Breast epithelium (tissue), 4 donors: ENCODE data around the gene NR2C2. TPM values are rescaled to one million over a fixed set of nuclear protein-coding genes. Genes with fewer than 3 reads are reported as not detected.

ENCODE experiments used
- DNase-seq, 2 donors: peaks; one replicate each; pipeline ENCODE4 v3.0.0-alpha.2; 2019; ENCODE audit warnings: low spot score in 2 of 2
- H3K27ac ChIP-seq, 2 donors: fragments of 200-600 bp; sonication (generic) in 1 of 2; one replicate each; pipeline ENCODE4 v1.5.1; 2016 to 2019; ENCODE audit warnings: mild to moderate bottlenecking in 1 of 2
- H3K27me3 ChIP-seq, 2 donors: fragments of 200-600 bp; sonication (generic) in 1 of 2; one replicate each; pipeline versions ENCODE4 v1.5.1 to v1.6.0; 2017 to 2019; ENCODE audit warnings: control low read depth in 1 of 2, mild to moderate bottlenecking in 1 of 2
- H3K36me3 ChIP-seq: fragments of 200-600 bp; one replicate; pipeline ENCODE4 v1.5.1; 2019
- H3K4me1 ChIP-seq, 2 donors: fragments of 200-600 bp; sonication (generic); one replicate each; pipeline ENCODE4 v1.5.1; 2016 to 2019; ENCODE audit warnings: control low read depth in 1 of 2
- H3K4me3 ChIP-seq, 3 donors: fragments of 200-600 bp; sonication (generic); 1 replicate in 2 of 3; 2 replicates in 1 of 3; pipeline ENCODE4 v1.5.1; 2016 to 2019; ENCODE audit warnings: mild to moderate bottlenecking in 3 of 3, moderate library complexity in 2 of 3
- H3K9me3 ChIP-seq, 2 donors: fragments of 200-600 bp; sonication (generic) in 1 of 2; one replicate each; pipeline ENCODE4 v1.5.1; 2016 to 2019; ENCODE audit warnings: control low read depth in 1 of 2
- POLR2A ChIP-seq: fragments of 450-650 bp; IDR thresholded peaks from one replicate; pipeline ENCODE4 v1.6.1; 2016; ENCODE audit warnings: antibody characterized with exemption, mild to moderate bottlenecking, moderate library complexity
- POLR2AphosphoS5 ChIP-seq, 3 donors: sonication (generic); formaldehyde crosslinking; IDR thresholded peaks; one replicate each; pipeline ENCODE4 v1.6.1; 2017; ENCODE audit warnings: antibody characterized with exemption in 3 of 3
- intact Hi-C: fragments of 100-400 bp; cut with DNase I; formaldehyde crosslinking; loops from one replicate; pipeline ENCODE4 v1.15.1; 2023; ENCODE audit warnings: low total_unique reads
- total RNA-seq, 3 donors: library from RNA; depleted of rRNA; stranded (reverse); fragments of >200 nt; gene quantifications; one replicate each; pipeline ENCODE4 v1.1.0, GENCODE V29; 2016
- TF ChIP-seq, protein P1 (sequence below), 3 donors: fragments of 450-650 bp; IDR thresholded peaks; one replicate each; pipeline ENCODE4 v1.5.1; 2016 to 2017; ENCODE audit warnings: antibody characterized with exemption in 3 of 3, mild to moderate bottlenecking in 3 of 3, moderate library complexity in 3 of 3

NR2C2 gene
- total RNA-seq, 3 donors from 2014 or later: 41.9 to 71.0 (median 52.8) TPM

DNA sequence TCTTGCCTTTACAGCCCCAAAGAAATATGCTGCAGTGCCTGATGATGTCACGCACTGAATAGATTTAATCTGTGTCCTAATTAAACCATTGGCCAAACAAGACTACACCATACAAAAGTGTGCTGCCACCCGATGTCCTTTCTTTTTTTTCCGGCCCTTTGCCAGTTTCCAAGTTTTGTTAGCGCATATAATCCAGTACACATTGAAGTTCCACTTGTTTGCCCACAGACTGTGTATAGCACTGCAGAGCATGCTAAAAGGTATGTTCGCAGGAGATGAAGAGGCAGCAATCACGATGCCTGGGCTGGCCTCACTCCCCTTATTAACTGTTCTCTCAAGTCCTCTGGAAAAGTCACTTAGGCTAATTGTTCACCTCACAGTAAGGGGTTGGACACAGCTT is 90.9 kb downstream of the NR2C2 start:
- H3K27ac ChIP-seq: no peak overlapping the region

GRCh38 chr3:15040844-15041243 is 93.5 kb downstream of the NR2C2 start:
- intact Hi-C loops: no loop called here
- Histone ChIP-seq H3K27me3 (no peaks in the 10 kb centered on the region), H3K36me3 (peaks cover 4% of the 10 kb centered on the region), H3K4me1 (no peaks in the 10 kb centered on the region), H3K9me3 (no peaks in the 10 kb centered on the region), H3K27ac (no peak overlapping the region), H3K4me3 (no peak overlapping the region)
- no peak for DNase-seq
- TF ChIP-seq POLR2A (no peak), POLR2AphosphoS5 (IDR thresholded peaks at IDR 0.05) (no peak)
- TF ChIP-seq, protein P1, sequence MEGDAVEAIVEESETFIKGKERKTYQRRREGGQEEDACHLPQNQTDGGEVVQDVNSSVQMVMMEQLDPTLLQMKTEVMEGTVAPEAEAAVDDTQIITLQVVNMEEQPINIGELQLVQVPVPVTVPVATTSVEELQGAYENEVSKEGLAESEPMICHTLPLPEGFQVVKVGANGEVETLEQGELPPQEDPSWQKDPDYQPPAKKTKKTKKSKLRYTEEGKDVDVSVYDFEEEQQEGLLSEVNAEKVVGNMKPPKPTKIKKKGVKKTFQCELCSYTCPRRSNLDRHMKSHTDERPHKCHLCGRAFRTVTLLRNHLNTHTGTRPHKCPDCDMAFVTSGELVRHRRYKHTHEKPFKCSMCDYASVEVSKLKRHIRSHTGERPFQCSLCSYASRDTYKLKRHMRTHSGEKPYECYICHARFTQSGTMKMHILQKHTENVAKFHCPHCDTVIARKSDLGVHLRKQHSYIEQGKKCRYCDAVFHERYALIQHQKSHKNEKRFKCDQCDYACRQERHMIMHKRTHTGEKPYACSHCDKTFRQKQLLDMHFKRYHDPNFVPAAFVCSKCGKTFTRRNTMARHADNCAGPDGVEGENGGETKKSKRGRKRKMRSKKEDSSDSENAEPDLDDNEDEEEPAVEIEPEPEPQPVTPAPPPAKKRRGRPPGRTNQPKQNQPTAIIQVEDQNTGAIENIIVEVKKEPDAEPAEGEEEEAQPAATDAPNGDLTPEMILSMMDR (IDR thresholded peaks at IDR 0.05): no peak

More for the DNA sequence above, 90.9 kb downstream of the NR2C2 start:
- peaks cover 14% of the 10 kb centered on the region for H3K36me3 ChIP-seq
- no peaks in the 10 kb centered on the region for H3K9me3 ChIP-seq
- no peak for DNase-seq
- intact Hi-C loops: no loop called here
- no peak overlapping the region for H3K4me3 ChIP-seq
- H3K27me3 ChIP-seq: no peaks in the 10 kb centered on the region
- TF ChIP-seq, protein P1 (IDR thresholded peaks at IDR 0.05): no peak
- no peak for TF ChIP-seq POLR2AphosphoS5 (IDR thresholded peaks at IDR 0.05)
- no peaks in the 10 kb centered on the region for H3K4me1 ChIP-seq

GRCh38 chr3:15041950-15042349 is 94.6 kb downstream of the NR2C2 start:
- peaks cover 4% of the 10 kb centered on the region for H3K36me3 ChIP-seq
- H3K27me3 ChIP-seq: no peaks in the 10 kb centered on the region
- no peak for TF ChIP-seq POLR2AphosphoS5 (IDR thresholded peaks at IDR 0.05)
- TF ChIP-seq, protein P1 (IDR thresholded peaks at IDR 0.05): no peak
- no peak for TF ChIP-seq POLR2A
- no peaks in the 10 kb centered on the region for H3K9me3 ChIP-seq
- no peak overlapping the region for H3K27ac ChIP-seq
- no peak for DNase-seq
- H3K4me1 ChIP-seq: no peaks in the 10 kb centered on the region
- intact Hi-C loops: no loop called here
- H3K4me3 ChIP-seq: no peak overlapping the region

GRCh38 chr3:15042936-15043335 is 95.6 kb downstream of the NR2C2 start:
- H3K27ac ChIP-seq: no peak overlapping the region
- no peaks in the 10 kb centered on the region for H3K27me3 ChIP-seq
- peaks cover 4% of the 10 kb centered on the region for H3K36me3 ChIP-seq
- no peak overlapping the region for H3K4me3 ChIP-seq
- intact Hi-C loops: no loop called here
- no peak for TF ChIP-seq POLR2AphosphoS5 (IDR thresholded peaks at IDR 0.05)
- TF ChIP-seq, protein P1 (IDR thresholded peaks at IDR 0.05): no peak
- TF ChIP-seq POLR2A: no peak
- no peaks in the 10 kb centered on the region for H3K4me1 ChIP-seq
- DNase-seq: no peak
- H3K9me3 ChIP-seq: no peaks in the 10 kb centered on the region

GRCh38 chr3:15043408-15044171 is 96.2 kb downstream of the NR2C2 start:
- intact Hi-C loops: no loop called here
- DNase-seq: no peak
- Histone ChIP-seq H3K9me3 (no peaks in the 10 kb centered on the region), H3K4me1 (no peaks in the 10 kb centered on the region), H3K4me3 (no peak overlapping the region), H3K27me3 (no peaks in the 10 kb centered on the region), H3K36me3 (peaks cover 4% of the 10 kb centered on the region), H3K27ac (no peak overlapping the region)
- TF ChIP-seq POLR2AphosphoS5 (IDR thresholded peaks at IDR 0.05) (no peak), POLR2A (no peak)
- TF ChIP-seq, protein P1 (IDR thresholded peaks at IDR 0.05): no peak
